HCT116 (cell line): ENCODE data around the gene MORC1. TPM values are rescaled to one million over a fixed set of nuclear protein-coding genes. Genes with fewer than 3 reads are reported as not detected.

Experiments used
- ATAC-seq: fragments of 200-7000 bp; cut with Tn5 transposase; 2 replicates; pipeline ENCODE4 v1.9.1; 2020; ENCODE audit warnings: mild to moderate bottlenecking, moderate library complexity
- BruUV-seq: library from RNA; stranded (reverse); fragments of 400-500 nt; replicated peaks from 2 replicates; lab custom pipeline; 2021; lab: Mats Ljungman, UMichigan
- CTCF ChIA-PET: fragments of 300-600 bp; sonication (Branson Sonifier 250); formaldehyde crosslinking; loops from one replicate; lab custom pipeline; 2021; ENCODE audit warnings: antibody characterized with exemption; lab: Charles Lee
- POLR2A ChIA-PET: fragments of 300-600, 350-600 bp; sonication (Branson Sonifier 250); formaldehyde crosslinking; loops from one replicate; lab custom pipeline; 2021; ENCODE audit warnings: antibody characterized with exemption; lab: Charles Lee
- RAD21 ChIA-PET, 2 experiments: fragments of 300-600 bp; sonication (Branson Sonifier 250); formaldehyde crosslinking; loops; one replicate each; lab custom pipeline; 2023; ENCODE audit warnings: low total read pairs in 2 of 2; ENCODE audit not compliant: uncharacterized antibody in 2 of 2, unreplicated experiment in 2 of 2, low non-redundant PET in 1 of 2; lab: Charles Lee
- DNase-seq: peaks from one replicate; pipeline ENCODE4 v3.0.0-alpha.2; 2010; ENCODE audit warnings: low read depth, low spot score
- H2AFZ ChIP-seq: fragments of 200-600 bp; shearing (Covaris generic), sonication (generic); 2 replicates; pipeline ENCODE4 v1.6.1; 2017; ENCODE audit warnings: low read depth, mixed run types, mixed read lengths, antibody characterized with exemption, low read length; ENCODE audit not compliant: poor library complexity, severe bottlenecking
- H3K27ac ChIP-seq: 2 replicates; pipeline ENCODE4 v1.5.1; 2012; ENCODE audit warnings: low read depth, low read length
- H3K27me3 ChIP-seq: fragments of 200-600 bp; sonication (generic); 2 replicates; pipeline ENCODE4 v1.6.1; 2016; ENCODE audit warnings: mixed run types, low read length, mixed read lengths; ENCODE audit not compliant: insufficient read depth
- H3K36me3 ChIP-seq, 2 experiments: fragments of 200-500 bp in 1 of 2; fragments of 200-600 bp in 1 of 2; sonication (Bioruptor generic) in 1 of 2; sonication (generic) in 1 of 2; 2 replicates each; pipeline versions ENCODE4 v1.5.1 to v1.6.1; 2014 to 2016; ENCODE audit warnings: low read length in 2 of 2, inconsistent platforms in 1 of 2, mixed read lengths in 1 of 2, mixed run types in 1 of 2; ENCODE audit not compliant: insufficient read depth in 2 of 2, control insufficient read depth in 1 of 2
- H3K4me1 ChIP-seq, 2 experiments: fragments of 200-600 bp in 1 of 2; sonication (generic) in 1 of 2; 2 replicates each; pipeline versions ENCODE4 v1.5.1 to v1.6.1; 2012 to 2017; ENCODE audit warnings: low read length in 2 of 2, inconsistent platforms in 1 of 2, mild to moderate bottlenecking in 1 of 2, mixed read lengths in 1 of 2, mixed run types in 1 of 2, moderate library complexity in 1 of 2; ENCODE audit not compliant: insufficient read depth in 2 of 2, control insufficient read depth in 1 of 2
- H3K4me2 ChIP-seq: fragments of 200-600 bp; sonication (generic); 2 replicates; pipeline ENCODE4 v1.6.1; 2017; ENCODE audit warnings: mixed run types, low read length, mixed read lengths
- H3K4me3 ChIP-seq, 2 experiments: fragments of 200-600 bp in 1 of 2; sonication (generic) in 1 of 2; replicated peaks in 1 of 2; 2 replicates each; pipeline ENCODE4 v1.5.1; 2011 to 2016; ENCODE audit warnings: low read length in 2 of 2, control low read depth in 1 of 2, low read depth in 1 of 2, mild to moderate bottlenecking in 1 of 2, mixed read lengths in 1 of 2, mixed run types in 1 of 2
- H3K79me2 ChIP-seq: fragments of 200-600 bp; sonication (generic); 2 replicates; pipeline ENCODE4 v1.6.1; 2017; ENCODE audit warnings: mild to moderate bottlenecking, mixed run types, low read length, moderate library complexity, mixed read lengths; ENCODE audit not compliant: insufficient read depth
- H3K9ac ChIP-seq: fragments of 200-600 bp; sonication (generic); 2 replicates; pipeline ENCODE4 v1.6.1; 2016; ENCODE audit warnings: low read length, mixed read lengths
- H3K9me2 ChIP-seq: fragments of 200-600 bp; sonication (generic), shearing (Covaris generic); 2 replicates; pipeline ENCODE4 v1.6.1; 2017; ENCODE audit warnings: mixed run types, mild to moderate bottlenecking, moderate library complexity; ENCODE audit not compliant: insufficient read depth
- H3K9me3 ChIP-seq, 2 experiments: fragments of 200-500 bp in 1 of 2; fragments of 200-600 bp in 1 of 2; sonication (Bioruptor generic) in 1 of 2; sonication (generic) in 1 of 2; 2 replicates each; pipeline ENCODE4 v1.6.1; 2014 to 2017; ENCODE audit warnings: low read length in 2 of 2, mixed read lengths in 2 of 2, inconsistent platforms in 1 of 2, low read depth in 1 of 2, mild to moderate bottlenecking in 1 of 2, mixed run types in 1 of 2, moderate library complexity in 1 of 2; ENCODE audit not compliant: control insufficient read depth in 1 of 2, insufficient read depth in 1 of 2
- H4K20me1 ChIP-seq: fragments of 200-600 bp; sonication (generic), shearing (Covaris generic); 2 replicates; pipeline ENCODE4 v1.6.1; 2017; ENCODE audit warnings: mixed run types, mild to moderate bottlenecking, moderate library complexity; ENCODE audit not compliant: insufficient read depth
- CEBPB ChIP-seq: IDR thresholded peaks from 2 replicates; pipeline ENCODE4 v1.6.1; 2012; ENCODE audit warnings: low read depth
- EGR1 ChIP-seq: IDR thresholded peaks from 2 replicates; pipeline ENCODE4 v1.6.1; 2012; ENCODE audit warnings: low read depth
- EZH2phosphoT487 ChIP-seq: fragments of 200-600 bp; IDR thresholded peaks from 2 replicates; pipeline ENCODE4 v1.6.1; 2018; ENCODE audit warnings: antibody characterized with exemption, borderline replicate concordance
- JUND ChIP-seq: IDR thresholded peaks from 2 replicates; pipeline ENCODE4 v1.6.1; 2012
- POLR2A ChIP-seq: IDR thresholded peaks from 2 replicates; pipeline ENCODE4 v1.7.0; 2011; ENCODE audit warnings: borderline replicate concordance; ENCODE audit not compliant: insufficient read depth, insufficient read length; ENCODE audit errors: extremely low read depth
- POLR2AphosphoS5 ChIP-seq: IDR thresholded peaks from 2 replicates; pipeline ENCODE4 v1.6.1; 2011; ENCODE audit warnings: mild to moderate bottlenecking, low read depth, low read length, moderate library complexity
- SIN3A ChIP-seq: IDR thresholded peaks from 2 replicates; pipeline ENCODE4 v1.6.1; 2012; ENCODE audit warnings: low read depth
- SP1 ChIP-seq: IDR thresholded peaks from 2 replicates; pipeline ENCODE4 v1.6.1; 2012; ENCODE audit warnings: low read depth
- TCF7L2 ChIP-seq: IDR thresholded peaks from 2 replicates; pipeline ENCODE4 v1.7.0; 2011; ENCODE audit warnings: borderline replicate concordance, inconsistent platforms; ENCODE audit not compliant: insufficient read depth, insufficient read length; ENCODE audit errors: extremely low read depth
- YY1 ChIP-seq: IDR thresholded peaks from 2 replicates; pipeline ENCODE4 v1.6.1; 2011; ENCODE audit warnings: low read length, low read depth, moderate library complexity, mild to moderate bottlenecking; ENCODE audit not compliant: insufficient replicate concordance; ENCODE audit errors: extremely low read depth
- ZBTB33 ChIP-seq: IDR thresholded peaks from 2 replicates; pipeline ENCODE4 v1.6.1; 2011; ENCODE audit warnings: mild to moderate bottlenecking, low read length, moderate library complexity; ENCODE audit not compliant: insufficient replicate concordance; ENCODE audit errors: extremely low read depth
- ZNF274 ChIP-seq: fragments of 200-500 bp; sonication (Bioruptor generic); IDR thresholded peaks from 2 replicates; pipeline ENCODE4 v1.6.1; 2014; ENCODE audit warnings: mild to moderate bottlenecking, low read depth, low read length, inconsistent platforms
- intact Hi-C: fragments of 100-400 bp; cut with micrococcal nuclease; formaldehyde crosslinking; loops from 2 replicates; pipeline ENCODE4 v1.10.0; 2022
- total RNA-seq: library from RNA; stranded (reverse); gene quantifications from one replicate; pipeline ENCODE4 v1.2.1, GENCODE V29; 2021; ENCODE audit not compliant: unreplicated experiment
- TF ChIP-seq, protein P1 (sequence below): IDR thresholded peaks from 2 replicates; pipeline ENCODE4 v1.6.1; 2012

The MORC1 gene
- total RNA-seq, 1 experiment from 2014 or later = not detected

GRCh38 chr3:109154979-109155378 is 37.0 kb upstream of the MORC1 start (continued):
- no peak for TF ChIP-seq TCF7L2
- TF ChIP-seq SP1 = no peak
- TF ChIP-seq SIN3A = no peak
- TF ChIP-seq JUND = no peak
- no peak for TF ChIP-seq ZNF274
- TF ChIP-seq, all 23 proteins: peak for 0

GRCh38 chr3:109152320-109152719 is 34.4 kb upstream of the MORC1 start:
- no TSS peak for BruUV-seq
- Histone ChIP-seq H3K4me1 (no peaks in the 10 kb centered on the region), H3K4me3 (no peak overlapping the region), H3K36me3 (no peaks in the 10 kb centered on the region), H3K79me2 (no peaks in the 10 kb centered on the region), H3K27me3 (no peaks in the 10 kb centered on the region), H3K9me2 (no peaks in the 10 kb centered on the region), H3K4me2 (no peak overlapping the region), H4K20me1 (no peaks in the 10 kb centered on the region), H3K9ac (no peak overlapping the region), H3K27ac (no peak overlapping the region), H3K9me3 (no peaks in the 10 kb centered on the region), H2AFZ (no peak overlapping the region)
- POLR2A ChIA-PET = no interaction called here
- CTCF ChIA-PET = no interaction called here
- intact Hi-C loops = no loop called here
- RAD21 ChIA-PET = no interaction called here
- no peak for ATAC-seq
- no peak for DNase-seq
- TF ChIP-seq, protein P1, sequence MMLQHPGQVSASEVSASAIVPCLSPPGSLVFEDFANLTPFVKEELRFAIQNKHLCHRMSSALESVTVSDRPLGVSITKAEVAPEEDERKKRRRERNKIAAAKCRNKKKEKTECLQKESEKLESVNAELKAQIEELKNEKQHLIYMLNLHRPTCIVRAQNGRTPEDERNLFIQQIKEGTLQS = no peak
- no peak for TF ChIP-seq SIN3A
- TF ChIP-seq CEBPB = no peak
- TF ChIP-seq YY1 = no peak
- TF ChIP-seq ZNF274 = no peak
- no peak for TF ChIP-seq EZH2phosphoT487
- TF ChIP-seq POLR2A = no peak
- no peak for TF ChIP-seq POLR2AphosphoS5
- TF ChIP-seq EGR1 = no peak
- TF ChIP-seq ZBTB33 = no peak
